Nephron progenitor cell (in vitro differentiated cells): Measurements from ENCODE around the gene PRELID3B.

Experiments used
- DNase-seq: peaks from one replicate; pipeline ENCODE4 v3.0.0; 2021
- H3K27ac Mint-ChIP-seq: 2 replicates; pipeline ENCODE4 v1.8.0; 2021; ENCODE audit warnings: mild to moderate bottlenecking, moderate library complexity, mixed read lengths
- H3K27me3 Mint-ChIP-seq: 2 replicates; pipeline ENCODE4 v1.8.0; 2021; ENCODE audit warnings: mild to moderate bottlenecking, low read depth, mixed read lengths; ENCODE audit not compliant: poor library complexity
- H3K36me3 Mint-ChIP-seq: 2 replicates; pipeline ENCODE4 v1.8.0; 2021; ENCODE audit warnings: low read depth, mixed read lengths
- H3K4me1 Mint-ChIP-seq: 2 replicates; pipeline ENCODE4 v1.8.0; 2021; ENCODE audit warnings: mixed read lengths
- H3K4me3 Mint-ChIP-seq: 2 replicates; pipeline ENCODE4 v1.8.0; 2021; ENCODE audit warnings: mild to moderate bottlenecking, moderate library complexity, mixed read lengths
- H3K9me3 Mint-ChIP-seq: 2 replicates; pipeline ENCODE4 v1.8.0; 2021; ENCODE audit warnings: mild to moderate bottlenecking, moderate library complexity, mixed read lengths
- TF ChIP-seq, protein P1 (sequence below): fragments of 200-600 bp; sonication (generic); IDR thresholded peaks from 2 replicates; pipeline ENCODE4 v1.5.0; 2021; ENCODE audit warnings: antibody characterized with exemption

The PRELID3B gene

DNA sequence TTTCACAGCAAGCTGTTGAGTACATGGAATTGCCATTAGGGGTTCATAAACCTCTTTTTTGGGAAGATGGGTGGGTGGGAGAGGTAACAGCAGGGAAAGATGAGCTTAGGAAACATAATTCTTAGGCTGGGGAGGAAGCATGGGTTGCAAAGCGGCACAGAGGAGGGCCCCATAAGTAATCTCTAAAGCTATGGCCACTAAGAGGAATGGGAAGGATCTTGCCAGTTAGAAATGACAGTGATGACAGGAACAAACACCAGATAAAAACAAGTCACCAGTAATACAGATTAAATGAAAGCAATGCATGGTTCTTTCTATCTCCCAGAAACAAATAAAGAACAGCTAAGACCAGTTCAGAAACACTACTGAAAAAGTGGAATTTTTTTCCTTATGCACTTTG, 31.0 kb upstream of the PRELID3B start:
- TF ChIP-seq, protein P1, sequence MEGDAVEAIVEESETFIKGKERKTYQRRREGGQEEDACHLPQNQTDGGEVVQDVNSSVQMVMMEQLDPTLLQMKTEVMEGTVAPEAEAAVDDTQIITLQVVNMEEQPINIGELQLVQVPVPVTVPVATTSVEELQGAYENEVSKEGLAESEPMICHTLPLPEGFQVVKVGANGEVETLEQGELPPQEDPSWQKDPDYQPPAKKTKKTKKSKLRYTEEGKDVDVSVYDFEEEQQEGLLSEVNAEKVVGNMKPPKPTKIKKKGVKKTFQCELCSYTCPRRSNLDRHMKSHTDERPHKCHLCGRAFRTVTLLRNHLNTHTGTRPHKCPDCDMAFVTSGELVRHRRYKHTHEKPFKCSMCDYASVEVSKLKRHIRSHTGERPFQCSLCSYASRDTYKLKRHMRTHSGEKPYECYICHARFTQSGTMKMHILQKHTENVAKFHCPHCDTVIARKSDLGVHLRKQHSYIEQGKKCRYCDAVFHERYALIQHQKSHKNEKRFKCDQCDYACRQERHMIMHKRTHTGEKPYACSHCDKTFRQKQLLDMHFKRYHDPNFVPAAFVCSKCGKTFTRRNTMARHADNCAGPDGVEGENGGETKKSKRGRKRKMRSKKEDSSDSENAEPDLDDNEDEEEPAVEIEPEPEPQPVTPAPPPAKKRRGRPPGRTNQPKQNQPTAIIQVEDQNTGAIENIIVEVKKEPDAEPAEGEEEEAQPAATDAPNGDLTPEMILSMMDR = no peak
- Mint-ChIP-seq H3K27ac (no peak overlapping the region), H3K27me3 (peaks cover 30% of the 10 kb centered on the region), H3K4me1 (no peaks in the 10 kb centered on the region), H3K36me3 (no peaks in the 10 kb centered on the region), H3K4me3 (no peak overlapping the region), H3K9me3 (no peaks in the 10 kb centered on the region)
- DNase-seq = no peak

GRCh38 chr20:59071216-59071615, 28.6 kb upstream of the PRELID3B start:
- Mint-ChIP-seq H3K4me1 (no peaks in the 10 kb centered on the region), H3K36me3 (no peaks in the 10 kb centered on the region), H3K9me3 (no peaks in the 10 kb centered on the region), H3K4me3 (no peak overlapping the region), H3K27ac (no peak overlapping the region), H3K27me3 (peaks cover 19% of the 10 kb centered on the region)
- TF ChIP-seq, protein P1 = no peak
- no peak for DNase-seq

GRCh38 chr20:59069026-59069425, 26.4 kb upstream of the PRELID3B start:
- Mint-ChIP-seq H3K9me3 (no peaks in the 10 kb centered on the region), H3K36me3 (no peaks in the 10 kb centered on the region), H3K27me3 (peaks cover 7% of the 10 kb centered on the region), H3K4me3 (no peak overlapping the region), H3K4me1 (peaks cover under 1% of the 10 kb centered on the region), H3K27ac (no peak overlapping the region)
- TF ChIP-seq, protein P1 = no peak
- no peak for DNase-seq

GRCh38 chr20:59068534-59068933, 25.9 kb upstream of the PRELID3B start:
- Mint-ChIP-seq H3K27ac (no peak overlapping the region), H3K4me1 (peaks cover 5% of the 10 kb centered on the region), H3K4me3 (no peak overlapping the region), H3K27me3 (peaks cover 7% of the 10 kb centered on the region), H3K36me3 (no peaks in the 10 kb centered on the region), H3K9me3 (no peaks in the 10 kb centered on the region)
- TF ChIP-seq, protein P1 = no peak
- no peak for DNase-seq

DNA sequence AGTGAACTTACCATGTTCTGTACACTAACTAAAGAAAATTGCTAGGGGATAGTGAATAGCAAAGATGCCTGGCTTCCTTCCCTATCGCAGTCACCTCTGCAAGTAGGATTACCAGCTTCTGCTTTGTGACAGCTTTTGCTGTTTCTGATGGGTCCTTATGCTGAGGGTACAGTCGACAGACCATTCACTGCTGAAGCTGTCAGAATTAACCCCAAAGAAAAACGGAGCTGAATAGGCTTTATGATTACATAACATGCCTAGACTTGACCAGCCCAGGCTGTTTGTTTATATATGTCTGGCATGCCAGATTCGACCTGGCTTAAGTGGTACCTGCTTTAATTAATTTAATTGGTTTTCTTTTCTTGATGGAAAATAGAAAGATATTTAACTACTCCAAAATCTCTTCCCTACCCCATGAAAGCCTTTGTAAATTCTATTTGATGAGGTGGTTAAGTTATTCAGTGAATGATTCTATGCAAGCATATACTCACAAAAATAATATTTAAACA, 21.7 kb upstream of the PRELID3B start:
- no peak overlapping the region for H3K27ac Mint-ChIP-seq
- TF ChIP-seq, protein P1 = no peak
- peaks cover 12% of the 10 kb centered on the region for H3K4me1 Mint-ChIP-seq
- DNase-seq = no peak
- H3K4me3 Mint-ChIP-seq = no peak overlapping the region
- H3K27me3 Mint-ChIP-seq = peaks cover 6% of the 10 kb centered on the region
- H3K9me3 Mint-ChIP-seq = no peaks in the 10 kb centered on the region
- H3K36me3 Mint-ChIP-seq = no peaks in the 10 kb centered on the region
